ENCODE results near the gene CARMIL1.
"Not testable (repeated sequence)": the region's sequence is repeated elsewhere in the genome, so short reads cannot be mapped to it uniquely, and the experiment has no call there.

The CARMIL1 gene

DNA sequence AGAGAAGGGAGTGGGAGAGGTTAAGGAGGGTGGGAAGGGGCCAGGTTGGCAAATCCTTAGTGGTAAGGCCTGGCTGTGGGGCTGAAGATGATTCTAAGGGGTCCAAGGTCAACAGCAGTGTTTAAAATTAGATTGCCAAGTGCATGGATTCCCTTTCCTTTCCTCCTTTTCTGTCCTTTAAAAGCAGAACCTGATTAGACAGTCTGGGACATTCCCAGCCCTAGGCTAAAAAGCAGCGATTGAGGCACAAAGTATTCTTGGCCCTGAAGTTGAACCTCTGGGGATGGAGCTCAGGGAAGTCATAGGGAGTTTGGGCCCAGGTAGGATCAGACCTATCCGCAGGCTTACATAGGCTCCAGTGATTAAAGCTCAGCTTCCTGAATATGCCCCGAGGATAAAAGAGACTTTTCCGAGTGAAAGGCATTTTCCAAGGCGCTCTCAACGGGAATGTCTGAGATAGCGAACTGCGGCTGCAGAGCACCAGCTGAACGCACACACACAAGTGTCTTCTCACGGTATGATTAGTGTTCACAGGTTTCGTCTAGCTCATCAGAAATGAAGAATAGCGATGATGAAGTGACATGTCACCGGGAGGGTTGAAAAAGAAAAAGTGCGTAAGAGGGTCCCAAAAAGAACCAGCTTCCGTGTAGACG is 787 bp upstream of the CARMIL1 start:
- DNase-seq, result no peak

- no peak for DNase-seq
Observed at GRCh38 chr6:25279748-25280343, 672 bp downstream of the CARMIL1 start.

DNA sequence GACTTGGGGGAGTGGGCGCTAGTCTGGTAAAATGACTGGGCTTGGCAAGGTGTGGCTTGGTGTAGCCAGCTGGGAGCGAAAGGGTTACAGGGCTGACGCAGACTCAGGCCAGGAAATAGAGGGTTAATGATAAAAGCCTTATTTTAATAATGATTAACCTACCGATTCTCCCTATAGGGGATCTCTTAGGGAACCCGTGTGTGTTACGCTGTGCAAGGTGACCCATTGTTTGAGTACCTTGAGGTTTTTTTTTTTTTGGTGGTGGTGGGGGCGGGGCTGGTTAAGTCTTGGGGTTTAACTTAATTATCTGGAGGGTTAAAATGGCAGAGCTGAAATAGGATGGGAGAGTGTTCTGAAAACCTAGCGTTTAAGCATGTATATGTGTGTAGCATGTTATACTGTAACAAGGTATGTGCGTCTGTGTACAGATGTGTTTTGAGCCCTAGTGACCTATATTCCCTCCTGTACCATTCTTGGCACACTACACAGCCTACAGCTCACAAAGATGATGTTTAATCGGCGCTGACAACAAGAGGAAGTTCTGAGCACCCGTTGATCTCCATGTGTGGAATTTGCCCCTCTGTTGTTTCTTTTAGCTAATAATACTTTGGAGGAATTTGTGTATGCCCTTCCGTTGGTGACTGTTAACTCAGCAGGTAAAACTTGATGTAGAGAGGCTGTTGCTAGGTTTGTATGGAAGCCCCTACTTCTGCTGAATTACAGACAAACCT is 1.3 kb downstream of the CARMIL1 start:
- DNase-seq, result no peak

GRCh38 chr6:25286891-25287290 is 7.7 kb downstream of the CARMIL1 start:
- no peak for DNase-seq

DNA sequence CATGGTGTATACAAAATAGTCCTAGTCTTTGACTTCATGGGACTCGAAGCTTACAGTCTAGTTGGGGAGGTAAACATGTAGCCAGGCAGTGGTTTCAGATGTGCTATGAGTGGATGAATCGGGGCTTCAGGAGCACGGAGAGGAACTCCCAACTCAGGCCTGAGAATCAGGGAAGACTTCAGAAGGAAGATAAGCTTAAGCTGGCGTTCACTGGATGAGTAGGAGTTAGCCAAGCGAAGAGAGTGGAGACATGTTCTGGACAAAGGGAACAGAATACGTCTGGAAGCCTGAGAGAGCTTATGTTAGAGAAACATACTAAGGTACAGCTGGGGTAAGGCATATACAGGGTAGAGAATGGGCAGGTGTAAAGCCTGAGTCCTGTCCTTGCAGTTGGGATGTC is 8.8 kb downstream of the CARMIL1 start:
- DNase-seq, result no peak

GRCh38 chr6:25288518-25288917 is 9.3 kb downstream of the CARMIL1 start:
- no peak for DNase-seq

- no peak for DNase-seq
Observed at GRCh38 chr6:25290306-25291060, 11.3 kb downstream of the CARMIL1 start.

GRCh38 chr6:25292384-25292783 is 13.2 kb downstream of the CARMIL1 start:
- no peak for DNase-seq

- DNase-seq, result no peak
Observed at GRCh38 chr6:25295651-25296050, 16.5 kb downstream of the CARMIL1 start.

- DNase-seq, result no peak
Observed at GRCh38 chr6:25296217-25296905, 17.2 kb downstream of the CARMIL1 start.

GRCh38 chr6:25297039-25297441 is 17.9 kb downstream of the CARMIL1 start:
- DNase-seq, result no peak

GRCh38 chr6:25297823-25298522 is 18.8 kb downstream of the CARMIL1 start:
- DNase-seq, result no peak

GRCh38 chr6:25298523-25298865 is 19.3 kb downstream of the CARMIL1 start:
- DNase-seq, result not testable (repeated sequence)

DNA sequence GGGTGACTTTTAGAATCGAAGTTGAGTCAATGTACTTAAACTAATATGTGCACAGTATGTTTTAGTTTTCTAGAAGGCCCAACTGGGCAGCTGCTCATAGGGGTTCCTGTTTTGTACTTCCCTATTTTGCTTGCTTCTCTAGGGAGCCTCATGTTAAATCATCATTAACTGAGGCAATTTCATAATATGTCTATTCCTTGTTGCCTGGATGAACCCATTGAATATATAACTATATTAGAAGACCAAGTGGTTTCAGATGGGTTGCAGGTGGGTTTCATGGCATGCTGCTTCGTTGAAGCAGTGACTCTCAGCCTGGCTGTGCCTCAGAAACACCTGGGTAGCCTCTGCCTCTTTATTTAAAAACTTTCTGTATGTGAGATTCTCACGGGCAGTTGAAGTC is 22.2 kb downstream of the CARMIL1 start:
- no peak for DNase-seq

GRCh38 chr6:25302151-25302550 is 23.0 kb downstream of the CARMIL1 start:
- DNase-seq, result no peak

DNA sequence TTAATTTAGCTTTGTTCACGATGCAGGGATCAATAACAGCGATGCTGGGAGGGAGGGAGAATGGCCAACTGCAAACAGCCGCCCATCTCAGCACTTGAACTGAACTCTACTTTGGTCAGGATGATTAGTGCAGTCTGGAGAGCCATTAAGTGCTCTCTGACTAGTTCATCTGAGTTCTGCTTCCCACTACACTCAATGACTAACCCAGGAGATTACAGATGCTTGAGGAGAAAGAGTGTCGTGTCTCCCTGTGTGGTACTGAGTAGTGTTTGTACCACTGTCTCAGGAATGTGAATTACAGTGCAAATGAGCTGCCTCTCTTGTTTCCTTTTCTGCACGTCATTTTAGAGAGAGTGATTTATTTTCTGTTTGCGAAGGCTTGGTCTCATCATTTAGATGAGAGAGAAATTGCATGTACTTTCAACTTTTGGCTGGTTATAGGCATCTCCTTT is 23.5 kb downstream of the CARMIL1 start:
- no peak for DNase-seq

- no peak for DNase-seq
Observed at GRCh38 chr6:25303254-25303653, 24.1 kb downstream of the CARMIL1 start.

DNA sequence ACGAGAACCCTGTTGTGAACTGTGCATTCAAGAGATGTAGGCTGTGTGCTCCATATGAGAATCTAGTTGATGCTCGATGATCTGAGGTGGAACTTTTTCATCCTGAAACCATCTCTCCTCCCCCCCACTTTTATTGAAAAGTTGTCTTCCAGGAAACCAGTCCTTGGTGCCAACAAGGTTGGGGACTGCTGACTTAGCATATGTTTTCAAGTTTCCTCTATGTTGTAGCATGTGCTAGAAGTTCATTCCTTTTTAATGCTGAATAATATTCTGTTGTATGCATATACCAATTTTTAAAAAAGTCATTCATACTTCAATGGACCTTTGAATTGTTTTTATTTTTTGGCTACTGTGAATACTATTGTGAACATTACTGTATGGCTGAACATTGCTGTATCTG is 27.2 kb downstream of the CARMIL1 start:
- DNase-seq, result no peak

DNA sequence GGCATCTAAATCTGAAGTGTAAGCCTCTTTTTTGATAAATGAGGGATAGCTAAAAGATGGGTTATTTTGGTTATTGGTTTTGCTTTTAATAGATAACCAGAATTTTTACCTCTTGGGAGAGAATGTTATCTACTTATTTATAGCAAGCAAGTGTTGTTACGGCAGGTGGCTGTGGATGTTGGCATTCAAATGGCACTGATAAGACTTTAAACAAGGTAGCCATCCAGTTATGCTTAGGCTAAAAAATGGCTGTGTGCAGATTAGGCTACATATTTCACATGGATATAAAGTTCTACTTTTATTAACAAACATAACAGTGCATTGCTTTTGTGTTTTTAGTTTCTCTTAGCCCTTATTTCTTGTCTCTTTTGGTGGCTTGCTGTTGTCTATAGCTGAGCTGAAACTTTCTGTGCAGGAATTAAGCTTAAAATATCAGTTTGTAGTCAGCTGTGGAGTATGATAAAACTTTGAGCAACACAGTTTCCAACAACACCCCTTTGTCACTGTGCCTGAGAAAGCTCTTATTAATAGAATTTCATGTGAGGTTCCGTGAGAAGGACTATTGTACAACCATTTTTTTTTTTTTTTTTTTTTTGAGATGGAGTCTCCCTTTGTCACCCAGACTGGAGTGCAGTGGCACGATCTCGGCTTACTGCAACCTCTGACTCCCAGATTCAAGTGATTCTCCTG is 28.8 kb downstream of the CARMIL1 start:
- DNase-seq, result no peak

GRCh38 chr6:25309886-25310285 is 30.7 kb downstream of the CARMIL1 start:
- no peak for DNase-seq

- no peak for DNase-seq
Observed at GRCh38 chr6:25311331-25311840, 32.2 kb downstream of the CARMIL1 start.
